ENCODE results near the gene ZBTB32.

ZBTB32 gene

GRCh38 chr19:35695895-35696422, 8.4 kb upstream of the ZBTB32 start:
- no peak overlapping the region for H3K4me3 ChIP-seq (ENCODE audit: low read depth, low read length)

DNA sequence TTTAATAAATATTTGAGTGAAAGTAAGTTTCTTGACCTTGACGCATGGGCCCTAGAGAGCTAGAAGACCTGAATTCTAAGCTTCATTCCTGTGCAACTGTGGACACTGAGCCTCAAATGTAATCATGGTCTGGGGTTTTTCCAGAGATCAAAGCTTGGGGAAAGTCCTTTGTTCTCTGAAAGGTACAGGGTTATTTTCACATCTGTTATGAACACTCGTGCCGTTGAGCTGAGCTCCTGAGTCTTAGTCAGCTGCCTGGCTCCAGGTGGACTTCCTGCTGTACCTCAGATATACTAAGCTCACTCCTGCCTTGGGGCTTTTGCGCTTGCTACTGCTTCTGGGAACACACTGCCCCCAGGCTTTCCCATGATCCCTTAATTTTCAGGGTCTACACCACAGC, 7.5 kb upstream of the ZBTB32 start:
- H3K4me3 ChIP-seq (ENCODE audit: low read depth, low read length): no peak overlapping the region

DNA sequence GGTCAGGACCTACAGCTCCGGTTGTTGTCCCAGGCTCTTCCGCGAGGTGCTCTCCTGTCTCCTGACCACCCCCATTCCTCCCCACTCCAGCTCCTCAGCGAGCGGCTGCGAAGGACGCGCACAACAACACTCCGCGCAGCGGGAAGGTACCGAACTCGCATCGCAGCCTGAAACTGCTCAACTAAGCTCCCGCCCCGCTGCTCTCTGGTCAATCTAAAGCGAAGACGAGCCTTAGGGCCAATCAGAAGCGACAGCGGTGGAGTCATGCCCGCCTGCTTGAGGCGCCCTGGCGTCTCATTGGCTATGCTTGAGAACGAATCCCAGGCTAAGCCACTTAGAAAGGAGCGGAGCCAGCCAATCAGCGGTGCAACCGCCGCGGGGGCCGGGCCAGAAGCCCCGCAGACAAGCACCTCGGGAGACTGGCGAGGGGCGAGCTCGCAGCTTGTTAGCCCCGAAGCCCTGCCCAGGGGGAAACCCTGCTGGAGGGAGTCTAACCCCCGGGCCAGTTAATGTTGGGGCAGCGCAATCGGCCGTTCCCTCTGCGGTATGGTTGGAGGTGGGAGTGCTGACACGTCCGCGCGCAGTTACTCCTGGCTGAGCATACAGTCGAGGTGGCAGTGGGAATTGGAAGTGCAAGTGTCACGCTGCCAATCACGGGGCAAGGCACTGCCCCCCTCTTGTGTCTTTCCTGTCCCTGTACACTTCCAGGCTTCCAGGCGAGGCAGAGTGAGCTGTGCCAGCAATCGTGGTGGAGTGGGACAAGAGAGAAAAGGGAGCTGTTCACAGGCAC, 1.9 kb upstream of the ZBTB32 start:
- peak overlapping the region; percentile 60 for H3K4me3 ChIP-seq (ENCODE audit: low read depth, low read length)

DNA sequence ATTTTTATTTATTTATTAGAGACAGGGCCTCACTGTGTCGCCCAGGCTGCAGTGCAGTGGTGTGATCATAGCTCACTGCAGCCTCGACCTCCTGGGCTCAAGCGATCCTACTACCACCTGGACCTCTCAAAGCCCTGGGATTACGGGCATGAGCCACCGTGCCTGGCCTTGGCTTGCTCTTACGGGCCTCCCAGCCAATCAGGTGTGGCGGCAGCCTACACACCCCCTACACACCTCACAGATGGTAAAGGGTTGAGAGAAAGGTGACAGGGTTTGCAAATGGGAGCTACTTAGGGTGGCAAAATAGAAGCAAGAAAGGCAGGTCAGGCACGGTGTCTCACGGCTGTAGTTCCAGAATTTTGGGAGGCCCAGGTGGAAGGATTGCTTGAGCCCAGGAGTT, 1.0 kb upstream of the ZBTB32 start:
- H3K4me3 ChIP-seq (ENCODE audit: low read depth, low read length): no peak overlapping the region

GRCh38 chr19:35708391-35708790, 4.0 kb downstream of the ZBTB32 start:
- no peak overlapping the region for H3K4me3 ChIP-seq (ENCODE audit: low read depth, low read length)

GRCh38 chr19:35710784-35711723, 6.7 kb downstream of the ZBTB32 start:
- H3K4me3 ChIP-seq (ENCODE audit: low read depth, low read length): no peak overlapping the region

DNA sequence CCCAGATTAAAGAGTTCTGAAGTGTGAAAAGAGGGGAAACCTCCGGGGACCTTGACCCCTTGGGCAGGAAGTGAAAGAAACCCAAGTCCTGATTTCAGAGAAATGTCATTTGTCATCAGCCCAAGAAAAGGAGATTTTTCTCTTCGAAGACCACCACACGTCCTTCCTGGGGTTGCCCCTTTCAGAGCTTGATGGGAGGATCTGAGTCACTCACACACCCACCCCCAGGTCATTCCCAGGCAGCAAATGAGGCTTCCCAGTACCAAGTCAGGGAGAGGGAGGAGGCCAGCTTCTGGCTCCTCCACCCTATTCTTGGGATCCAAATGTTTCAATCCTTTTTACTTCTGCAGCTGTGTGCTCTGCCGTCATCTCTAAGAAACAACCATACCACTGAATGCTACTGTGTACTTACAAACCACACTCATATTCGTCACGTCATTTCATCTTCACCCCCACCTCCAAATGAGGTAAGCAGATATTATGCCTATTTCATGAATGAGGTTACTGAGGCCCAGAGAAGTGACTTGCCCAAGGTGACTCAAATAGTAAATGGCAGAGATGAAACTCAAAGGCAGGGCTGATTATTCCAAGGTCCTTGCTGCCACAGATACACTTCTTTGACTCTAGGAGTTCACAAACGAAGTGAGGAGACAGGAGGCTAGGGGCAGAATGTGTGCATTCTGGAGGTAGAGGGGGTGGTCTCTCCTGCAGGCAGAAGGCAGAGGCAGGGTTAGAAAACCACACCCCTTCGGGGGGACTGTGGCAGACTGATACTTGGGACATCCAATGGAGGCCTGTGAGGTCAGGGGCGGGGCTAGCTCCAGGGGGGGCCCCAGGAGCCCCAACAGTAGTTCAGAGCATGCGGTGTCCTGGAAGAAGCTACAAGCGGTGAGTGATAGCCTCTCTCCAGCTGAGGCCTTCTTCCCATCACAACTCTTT, 8.5 kb downstream of the ZBTB32 start:
- no peak overlapping the region for H3K4me3 ChIP-seq (ENCODE audit: low read depth, low read length)

DNA sequence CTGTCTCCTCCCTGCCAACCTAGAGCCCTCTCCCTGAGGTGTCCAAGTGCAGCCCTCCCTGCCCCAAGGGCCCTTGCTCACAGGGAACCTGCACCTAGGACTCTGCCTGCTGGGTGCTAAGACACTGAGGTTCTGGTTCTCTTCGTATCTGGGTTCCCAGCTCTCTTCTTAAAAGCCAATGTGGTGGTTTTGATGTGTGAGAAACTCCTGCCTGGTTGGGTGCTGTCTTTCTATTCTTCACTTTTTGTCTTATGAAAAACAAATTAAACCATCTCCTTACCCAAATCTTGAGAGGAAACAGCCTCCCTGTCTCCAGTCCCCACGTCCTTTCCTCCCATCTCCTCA, 9.1 kb downstream of the ZBTB32 start:
- no peak overlapping the region for H3K4me3 ChIP-seq (ENCODE audit: low read depth, low read length)

DNA sequence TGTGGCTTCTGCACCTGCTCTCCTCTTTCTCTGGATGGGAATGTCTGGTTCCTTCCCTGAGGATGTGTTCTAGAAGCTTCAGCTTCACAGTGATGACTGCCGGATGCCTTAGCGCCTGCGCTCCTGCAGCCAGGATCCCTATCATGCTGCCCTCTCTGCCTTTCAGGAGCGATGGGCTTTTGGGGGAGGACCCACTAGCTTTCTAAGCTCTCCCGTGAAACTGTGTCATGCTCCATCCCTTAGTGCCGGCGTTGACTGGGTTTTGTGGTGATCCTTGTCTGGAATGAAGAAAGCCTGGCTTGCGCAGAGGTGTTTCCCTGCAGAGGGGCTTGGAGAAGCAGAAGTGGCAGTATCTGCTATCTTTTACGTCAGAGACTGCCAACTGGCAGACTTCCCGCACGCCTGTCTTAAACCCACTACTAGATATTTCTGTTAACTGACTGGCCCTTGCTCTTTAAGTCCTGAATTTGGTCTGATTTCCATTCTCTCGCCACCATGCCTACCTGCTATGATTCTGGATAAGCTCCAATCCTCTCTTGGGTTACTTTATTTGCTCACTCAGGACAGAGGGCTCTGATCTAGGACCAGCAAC, 9.6 kb downstream of the ZBTB32 start:
- no peak overlapping the region for H3K4me3 ChIP-seq (ENCODE audit: low read depth, low read length)

DNA sequence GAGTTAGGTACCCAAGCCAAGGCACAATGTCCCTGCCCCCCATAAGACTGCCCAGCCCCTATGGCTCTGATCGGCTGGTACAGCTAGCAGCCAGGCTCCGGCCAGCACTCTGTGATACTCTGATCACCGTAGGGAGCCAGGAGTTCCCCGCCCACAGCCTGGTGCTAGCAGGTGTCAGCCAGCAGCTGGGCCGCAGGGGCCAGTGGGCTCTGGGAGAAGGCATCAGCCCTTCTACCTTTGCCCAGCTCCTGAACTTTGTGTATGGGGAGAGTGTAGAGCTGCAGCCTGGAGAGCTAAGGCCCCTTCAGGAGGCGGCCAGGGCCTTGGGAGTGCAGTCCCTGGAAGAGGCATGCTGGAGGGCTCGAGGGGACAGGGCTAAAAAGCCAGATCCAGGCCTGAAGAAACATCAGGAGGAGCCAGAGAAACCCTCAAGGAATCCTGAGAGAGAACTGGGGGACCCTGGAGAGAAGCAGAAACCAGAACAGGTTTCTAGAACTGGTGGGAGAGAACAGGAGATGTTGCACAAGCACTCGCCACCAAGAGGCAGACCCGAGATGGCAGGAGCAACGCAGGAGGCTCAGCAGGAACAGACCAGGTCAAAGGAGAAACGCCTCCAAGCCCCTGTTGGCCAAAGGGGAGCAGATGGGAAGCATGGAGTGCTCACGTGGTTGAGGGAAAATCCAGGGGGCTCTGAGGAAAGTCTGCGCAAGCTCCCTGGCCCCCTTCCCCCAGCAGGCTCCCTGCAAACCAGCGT, 10.4 kb downstream of the ZBTB32 start:
- no peak overlapping the region for H3K4me3 ChIP-seq (ENCODE audit: low read depth, low read length)

DNA sequence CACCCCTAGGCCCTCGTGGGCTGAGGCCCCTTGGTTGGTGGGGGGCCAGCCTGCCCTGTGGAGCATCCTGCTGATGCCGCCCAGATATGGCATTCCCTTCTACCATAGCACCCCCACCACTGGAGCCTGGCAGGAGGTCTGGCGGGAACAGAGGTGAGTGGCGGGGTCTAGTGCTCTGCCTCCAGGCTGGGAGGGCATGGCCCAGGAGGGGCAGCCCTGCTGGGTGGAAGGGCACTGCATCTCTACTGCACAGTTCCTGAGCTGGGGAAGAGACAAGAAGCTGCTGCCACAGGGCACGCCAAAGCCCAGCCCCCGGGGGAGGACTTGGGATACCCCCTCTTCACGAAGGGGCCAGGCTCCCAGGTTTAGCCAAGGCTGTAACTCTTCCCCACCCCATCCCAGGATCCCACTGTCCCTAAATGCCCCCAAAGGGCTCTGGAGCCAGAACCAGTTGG, 11.0 kb downstream of the ZBTB32 start:
- no peak overlapping the region for H3K4me3 ChIP-seq (ENCODE audit: low read depth, low read length)

DNA sequence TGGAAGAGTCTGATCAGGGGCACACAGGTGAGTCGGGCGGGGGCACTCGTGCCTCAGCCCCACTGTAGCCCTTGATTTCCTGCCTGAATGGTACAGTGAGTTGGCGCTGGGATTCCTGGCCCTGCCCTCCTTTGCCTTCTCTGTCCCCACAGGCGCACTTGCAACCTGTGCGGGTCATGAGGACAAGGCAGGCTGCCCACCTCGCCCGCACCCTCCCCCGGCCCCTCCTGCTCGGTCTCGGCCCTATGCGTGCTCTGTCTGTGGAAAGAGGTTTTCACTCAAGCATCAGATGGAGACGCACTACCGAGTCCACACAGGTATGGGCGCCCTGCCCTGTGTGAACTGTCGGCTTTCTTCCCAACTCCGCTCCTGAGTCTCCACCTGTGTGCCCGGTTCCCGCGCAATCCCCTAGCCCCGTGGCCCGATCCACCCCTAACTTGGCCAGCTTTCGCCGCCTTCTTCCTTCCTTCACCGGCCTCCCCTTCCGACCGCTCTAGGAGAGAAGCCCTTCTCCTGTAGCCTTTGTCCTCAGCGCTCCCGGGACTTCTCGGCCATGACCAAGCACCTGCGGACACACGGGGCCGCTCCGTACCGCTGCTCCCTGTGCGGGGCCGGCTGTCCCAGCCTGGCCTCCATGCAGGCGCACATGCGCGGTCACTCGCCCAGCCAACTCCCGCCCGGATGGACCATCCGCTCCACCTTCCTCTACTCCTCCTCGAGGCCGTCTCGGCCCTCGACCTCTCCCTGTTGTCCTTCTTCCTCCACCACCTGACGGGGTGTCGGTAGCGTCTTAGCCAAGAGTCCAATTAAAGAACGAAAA, 11.8 kb downstream of the ZBTB32 start:
- H3K4me3 ChIP-seq (ENCODE audit: low read depth, low read length): peak overlapping the region; percentile 62

DNA sequence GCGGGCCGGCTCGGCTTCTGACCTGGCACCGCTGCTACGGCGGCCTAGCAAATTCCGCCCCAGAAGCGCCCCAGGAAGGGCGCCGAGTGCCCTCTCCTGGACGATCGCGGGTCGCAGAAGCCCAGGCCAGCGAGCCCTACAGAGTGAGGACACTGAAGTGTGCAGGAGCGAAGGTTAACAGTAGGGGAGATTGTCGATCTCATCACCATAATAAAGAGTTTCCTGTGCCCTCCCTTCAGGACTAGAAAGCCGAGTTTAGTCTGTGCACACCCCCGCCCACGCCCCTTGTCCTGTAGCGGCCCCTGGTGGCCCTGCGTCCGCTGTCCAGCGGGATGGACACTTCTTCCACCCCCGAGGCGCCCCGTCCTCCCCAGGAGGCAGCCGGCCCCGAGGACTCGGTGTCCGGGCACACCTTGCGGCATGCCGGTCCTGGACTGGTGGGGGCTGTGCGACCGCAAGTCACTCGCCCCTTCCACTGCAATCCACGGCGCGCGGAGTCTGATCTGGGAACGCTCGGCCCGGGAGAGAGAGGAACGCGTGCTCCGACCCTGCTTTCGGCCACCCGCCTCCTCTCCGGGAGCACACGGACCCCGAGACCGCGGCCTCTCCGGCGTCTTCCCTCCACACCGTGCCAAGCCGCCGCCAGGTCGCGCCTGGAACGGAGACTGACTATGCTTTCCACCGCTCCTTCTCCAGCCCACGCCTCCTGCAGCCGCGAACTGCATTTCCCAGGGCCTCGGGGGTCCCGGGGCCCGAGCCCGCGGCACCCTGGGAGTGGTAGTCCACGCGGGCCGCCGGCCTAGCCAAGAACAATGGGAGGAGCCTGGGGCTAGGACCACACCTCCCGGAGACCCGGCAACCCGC, 12.7 kb downstream of the ZBTB32 start:
- H3K4me3 ChIP-seq (ENCODE audit: low read depth, low read length): peak overlapping the region; percentile 62

GRCh38 chr19:35717665-35718344, 13.4 kb downstream of the ZBTB32 start, which contains the start of gene KMT2B:
TSS of gene KMT2B (plus strand) at chr19:35718003. CDS start at chr19:35718019, 16 bp downstream.
- peak within 1 kb of the TSS; percentile 82 for H3K4me3 ChIP-seq (ENCODE audit: low read depth, low read length)

GRCh38 chr19:35718345-35719041, 14.1 kb downstream of the ZBTB32 start:
- peak overlapping the region; percentile 82 for H3K4me3 ChIP-seq (ENCODE audit: low read depth, low read length)

- H3K4me3 ChIP-seq (ENCODE audit: low read depth, low read length): no peak overlapping the region
Measured at GRCh38 chr19:35719402-35720162, 15.2 kb downstream of the ZBTB32 start.

Data from iPS-11a (cell line).